Body of pancreas (tissue), 4 donors: ENCODE data around the gene GTF2F1. TPM values are rescaled to one million over a fixed set of nuclear protein-coding genes. Genes with fewer than 3 reads are reported as not detected.

Experiments used
- ATAC-seq: fragments of 150-250 bp; one replicate; pipeline ENCODE4 v1.9.1; 2016
- DNase-seq, 4 donors: peaks; one replicate each; pipeline ENCODE4 v3.0.0-alpha.2; 2019
- H3K27ac ChIP-seq, 4 donors: fragments of 200-600 bp; sonication (generic); 1 replicate in 3 of 4; 2 replicates in 1 of 4; pipeline versions ENCODE4 v1.5.1 to v1.6.1; 2016 to 2019; ENCODE audit warnings: mild to moderate bottlenecking in 1 of 4, mixed read lengths in 1 of 4, moderate library complexity in 1 of 4
- H3K27me3 ChIP-seq, 2 donors: fragments of 200-600 bp; sonication (generic); one replicate each; pipeline ENCODE4 v1.6.0; 2016; ENCODE audit warnings: mild to moderate bottlenecking in 1 of 2
- H3K36me3 ChIP-seq, 2 donors: fragments of 200-600 bp; sonication (generic); replicated peaks in 1 of 2; 2 replicates each; pipeline ENCODE4 v1.5.1; 2016; ENCODE audit warnings: low read depth in 2 of 2; ENCODE audit not compliant: insufficient read depth in 1 of 2
- H3K4me1 ChIP-seq: fragments of 200-600 bp; sonication (generic); one replicate; pipeline ENCODE4 v1.6.0; 2016
- H3K4me3 ChIP-seq, 2 donors: fragments of 200-600 bp; sonication (generic); 1 replicate in 1 of 2; 2 replicates in 1 of 2; pipeline ENCODE4 v1.5.1; 2016 to 2019
- H3K9me3 ChIP-seq, 3 donors: fragments of 200-600 bp; sonication (generic); 1 replicate in 2 of 3; 2 replicates in 1 of 3; pipeline ENCODE4 v1.5.1; 2016
- POLR2A ChIP-seq, 3 donors: fragments of 450-650 bp; IDR thresholded peaks; one replicate each; pipeline ENCODE4 v1.6.1; 2016; ENCODE audit warnings: antibody characterized with exemption in 3 of 3, mild to moderate bottlenecking in 2 of 3
- WGBS, 2 donors: methylation state at CpG; one replicate each; pipeline ENCODE4 v1.1.5; 2017; 5-methylcytosine and 5-hydroxymethylcytosine counted together
- intact Hi-C: fragments of 100-400 bp; cut with DNase I; formaldehyde crosslinking; loops from one replicate; pipeline ENCODE4 v1.15.1; 2023
- total RNA-seq, 2 donors: library from RNA; depleted of rRNA; stranded (reverse); fragments of >200 nt; gene quantifications; one replicate each; pipeline ENCODE4 v1.1.0, GENCODE V29; 2016
- TF ChIP-seq, protein P1 (sequence below), 7 experiments: fragments of 450-650 bp in 4 of 7; fragments of 200-600 bp in 3 of 7; sonication (generic) in 3 of 7; IDR thresholded peaks; one replicate each; pipeline ENCODE4 v1.5.1; 2016 to 2019; ENCODE audit warnings: antibody characterized with exemption in 7 of 7

GTF2F1 gene
- total RNA-seq, 2 donors from 2014 or later, result 37.4 to 51.1 TPM

DNA sequence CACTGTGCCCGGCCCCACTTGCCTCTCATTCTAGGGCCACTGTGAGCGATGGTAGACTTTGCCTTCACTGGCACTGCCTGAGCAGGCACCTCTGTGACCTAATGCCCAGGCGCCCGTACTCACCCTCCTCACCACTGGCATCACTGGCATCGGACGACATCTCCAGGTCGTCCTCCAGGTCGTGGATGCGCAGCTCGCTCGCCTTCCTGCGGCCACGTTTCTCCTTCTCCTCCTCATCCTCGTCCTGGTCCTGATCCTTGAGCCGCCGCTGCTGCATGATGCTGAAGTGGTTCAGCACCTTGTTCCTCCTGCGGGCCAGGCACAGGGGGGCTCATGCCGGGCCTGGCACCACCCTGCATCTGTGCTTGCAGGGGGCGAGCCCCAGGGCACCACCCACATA, 9.8 kb downstream of the GTF2F1 start:
- intact Hi-C loops, result no loop called here
- H3K27me3 ChIP-seq, result no peaks in the 10 kb centered on the region
- H3K9me3 ChIP-seq, result no peaks in the 10 kb centered on the region
- TF ChIP-seq, protein P1, sequence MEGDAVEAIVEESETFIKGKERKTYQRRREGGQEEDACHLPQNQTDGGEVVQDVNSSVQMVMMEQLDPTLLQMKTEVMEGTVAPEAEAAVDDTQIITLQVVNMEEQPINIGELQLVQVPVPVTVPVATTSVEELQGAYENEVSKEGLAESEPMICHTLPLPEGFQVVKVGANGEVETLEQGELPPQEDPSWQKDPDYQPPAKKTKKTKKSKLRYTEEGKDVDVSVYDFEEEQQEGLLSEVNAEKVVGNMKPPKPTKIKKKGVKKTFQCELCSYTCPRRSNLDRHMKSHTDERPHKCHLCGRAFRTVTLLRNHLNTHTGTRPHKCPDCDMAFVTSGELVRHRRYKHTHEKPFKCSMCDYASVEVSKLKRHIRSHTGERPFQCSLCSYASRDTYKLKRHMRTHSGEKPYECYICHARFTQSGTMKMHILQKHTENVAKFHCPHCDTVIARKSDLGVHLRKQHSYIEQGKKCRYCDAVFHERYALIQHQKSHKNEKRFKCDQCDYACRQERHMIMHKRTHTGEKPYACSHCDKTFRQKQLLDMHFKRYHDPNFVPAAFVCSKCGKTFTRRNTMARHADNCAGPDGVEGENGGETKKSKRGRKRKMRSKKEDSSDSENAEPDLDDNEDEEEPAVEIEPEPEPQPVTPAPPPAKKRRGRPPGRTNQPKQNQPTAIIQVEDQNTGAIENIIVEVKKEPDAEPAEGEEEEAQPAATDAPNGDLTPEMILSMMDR (IDR thresholded peaks at IDR 0.05), result no peak
- TF ChIP-seq POLR2A (IDR thresholded peaks at IDR 0.05), result no peak
- DNase-seq, result no peak
- no peak overlapping the region for H3K4me3 ChIP-seq
- WGBS, 2 donors, result 95 to 96% methylated on average over 17 to 19 of the region's 19 CpGs
- ATAC-seq, result no peak
- no peaks in the 10 kb centered on the region for H3K4me1 ChIP-seq
- H3K36me3 ChIP-seq, result peaks cover 18 to 43% of the 10 kb centered on the region in 2 donors
- H3K27ac ChIP-seq, result no peak overlapping the region

DNA sequence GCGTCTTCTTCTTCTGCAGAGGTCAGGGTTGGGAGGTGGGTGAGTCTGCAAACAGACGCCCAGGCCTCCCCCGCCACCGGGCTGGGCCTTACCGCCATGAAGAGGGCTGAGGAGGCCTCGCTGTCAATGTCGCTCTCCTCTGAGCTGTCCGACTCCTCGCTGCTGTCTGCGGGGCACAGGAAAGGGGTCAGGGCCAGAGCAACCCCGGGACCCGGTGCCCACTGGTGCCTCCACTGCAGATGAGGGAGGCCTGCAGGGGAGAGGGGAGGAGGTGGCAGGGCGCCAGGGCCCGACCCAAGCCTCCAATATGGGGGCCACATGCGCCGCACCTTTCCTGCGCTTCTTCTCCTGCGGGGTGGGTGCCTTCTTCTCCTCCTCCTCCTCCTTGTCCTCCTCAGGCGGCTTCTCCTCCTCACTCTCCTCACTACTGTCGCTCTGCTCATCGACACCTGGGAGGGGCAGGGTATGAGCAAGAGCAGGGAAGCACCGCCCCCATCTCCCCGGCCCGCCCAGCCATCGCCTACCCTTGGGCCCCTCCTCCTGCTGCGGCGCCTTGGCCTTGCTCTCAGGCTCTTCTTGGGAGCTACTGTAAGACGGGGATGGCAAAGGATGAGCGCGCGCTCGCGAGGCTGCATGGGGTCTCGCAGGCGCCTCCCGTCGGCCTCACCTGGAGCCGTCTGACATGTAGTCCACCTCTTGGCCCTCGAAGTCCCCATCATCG, 11.8 kb downstream of the GTF2F1 start:
- TF ChIP-seq, protein P1 (IDR thresholded peaks at IDR 0.05), result no peak
- no peak for TF ChIP-seq POLR2A (IDR thresholded peaks at IDR 0.05)
- Histone ChIP-seq H3K4me1 (no peaks in the 10 kb centered on the region), H3K9me3 (no peaks in the 10 kb centered on the region), H3K27me3 (no peaks in the 10 kb centered on the region), H3K27ac (no peak overlapping the region), H3K36me3 (peaks cover 17 to 34% of the 10 kb centered on the region in 2 donors), H3K4me3 (no peak overlapping the region)
- WGBS, 2 donors, result 96% methylated on average over 32 to 36 of the region's 40 CpGs
- ATAC-seq (no peak), DNase-seq (no peak)
- intact Hi-C loops, result no loop called here

DNA sequence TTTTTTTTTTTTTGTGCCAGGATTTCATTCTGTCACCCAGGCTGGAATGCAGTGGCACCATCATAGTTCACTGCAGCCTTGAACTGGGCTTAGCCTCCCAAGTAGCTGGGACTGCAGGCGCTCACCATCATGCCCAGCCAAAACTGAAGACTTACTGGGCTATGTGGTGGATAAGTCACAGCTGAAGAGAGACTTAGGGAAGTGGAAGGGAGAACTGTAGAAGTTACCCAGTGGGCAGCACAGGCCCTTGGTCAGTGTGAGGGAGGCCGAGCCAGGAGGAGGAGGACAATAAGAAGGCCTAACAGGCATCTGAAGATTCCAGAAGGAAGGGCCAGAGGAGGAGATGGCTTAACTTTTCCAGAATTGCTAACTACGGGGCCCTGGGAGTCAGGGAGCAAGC, 13.2 kb downstream of the GTF2F1 start:
- H3K4me1 ChIP-seq, result no peaks in the 10 kb centered on the region
- H3K36me3 ChIP-seq, result peaks cover 17 to 31% of the 10 kb centered on the region in 2 donors
- WGBS, 2 donors, result 94 to 97% methylated on average over 3 of the region's 3 CpGs
- no peaks in the 10 kb centered on the region for H3K9me3 ChIP-seq
- no peak overlapping the region for H3K4me3 ChIP-seq
- H3K27ac ChIP-seq, result no peak overlapping the region
- TF ChIP-seq, protein P1 (IDR thresholded peaks at IDR 0.05), result no peak
- no peak for TF ChIP-seq POLR2A (IDR thresholded peaks at IDR 0.05)
- intact Hi-C loops, result no loop called here
- H3K27me3 ChIP-seq, result no peaks in the 10 kb centered on the region
- ATAC-seq (no peak), DNase-seq (no peak)

DNA sequence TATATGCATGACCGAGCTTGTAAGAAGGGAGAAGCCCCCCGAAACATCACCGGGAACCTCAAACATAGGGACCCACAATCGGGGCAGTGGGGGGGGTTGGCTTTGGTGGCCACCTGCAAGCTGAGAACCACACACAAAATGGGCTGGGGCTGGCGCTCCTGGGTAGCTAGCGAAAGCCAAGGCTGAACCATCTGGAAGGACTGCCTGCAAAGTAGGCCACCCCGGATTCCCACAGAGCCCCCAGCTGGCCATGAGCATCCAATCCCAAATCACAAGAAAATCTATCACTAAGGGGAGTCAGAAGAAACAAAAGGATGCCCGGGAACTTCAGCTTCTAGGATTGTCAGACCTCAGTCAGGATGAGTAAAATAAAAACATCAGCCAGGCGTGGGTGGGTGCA, 14.5 kb downstream of the GTF2F1 start:
- Histone ChIP-seq H3K36me3 (peaks cover 17 to 27% of the 10 kb centered on the region in 2 donors), H3K9me3 (no peaks in the 10 kb centered on the region), H3K27ac (no peak overlapping the region), H3K27me3 (no peaks in the 10 kb centered on the region), H3K4me1 (peaks cover 6% of the 10 kb centered on the region), H3K4me3 (no peak overlapping the region)
- TF ChIP-seq POLR2A (IDR thresholded peaks at IDR 0.05), result no peak
- TF ChIP-seq, protein P1 (IDR thresholded peaks at IDR 0.05), result no peak
- intact Hi-C loops, result no loop called here
- ATAC-seq (no peak), DNase-seq (no peak)
- 85 to 86% methylated on average over 6 to 9 of the region's 9 CpGs for WGBS, 2 donors

DNA sequence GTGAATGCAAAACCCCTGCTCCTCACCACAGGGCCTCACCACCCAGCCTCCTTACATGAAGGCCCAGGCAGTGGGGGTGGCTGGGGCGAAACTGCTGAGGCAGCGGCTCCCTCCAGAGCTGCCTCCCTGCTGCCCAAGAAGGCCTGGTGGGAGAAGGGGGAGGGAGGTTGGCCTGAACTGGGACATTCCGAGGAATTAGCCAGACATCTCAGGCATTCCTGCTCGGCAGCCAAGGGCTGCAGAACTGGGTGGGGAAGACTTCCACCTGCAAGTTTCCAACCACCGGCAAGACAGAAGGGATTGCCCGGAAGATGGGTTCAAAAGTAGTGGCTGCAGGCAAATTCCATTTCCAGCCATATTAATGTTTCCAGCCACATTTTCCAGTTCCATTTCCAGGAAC, 14.9 kb downstream of the GTF2F1 start:
- 86 to 89% methylated on average over 3 to 6 of the region's 6 CpGs for WGBS, 2 donors
- Histone ChIP-seq H3K9me3 (no peaks in the 10 kb centered on the region), H3K27ac (no peak overlapping the region), H3K36me3 (peaks cover 17 to 23% of the 10 kb centered on the region in 2 donors), H3K4me1 (peaks cover 6% of the 10 kb centered on the region), H3K27me3 (no peaks in the 10 kb centered on the region), H3K4me3 (no peak overlapping the region)
- TF ChIP-seq POLR2A (IDR thresholded peaks at IDR 0.05), result no peak
- TF ChIP-seq, protein P1 (IDR thresholded peaks at IDR 0.05), result no peak
- intact Hi-C loops, result no loop called here
- DNase-seq, result no peak
- ATAC-seq, result no peak
